Measurements from ENCODE around the gene VAPB. TPM values are rescaled to one million over a fixed set of nuclear protein-coding genes. Genes with fewer than 3 reads are reported as not detected.

Gene VAPB
- total and polyA plus RNA-seq, 7 donors, result 30.7 to 84.5 (median 64.0) TPM

GRCh38 chr20:58496429-58496769 is 107.4 kb downstream of the VAPB start:
- Histone ChIP-seq H3K4me1 (no peaks in the 10 kb centered on the region), H3K27me3 (ENCODE audit: insufficient read depth in 3 of 3, low read length in 2 of 3) (peaks cover 0 to 3% (median 0%) of the 10 kb centered on the region in 3 donors), H3K27ac (no peak overlapping the region), H3K9me3 (no peaks in the 10 kb centered on the region), H3K4me3 (no peak overlapping the region), H3K36me3 (ENCODE audit: insufficient read depth in 1 of 2, low read depth in 1 of 2) (no peaks in the 10 kb centered on the region)
- no peak for ATAC-seq
- TF ChIP-seq CTCF (IDR thresholded peaks at IDR 0.05), result no peak
- WGBS, 3 donors, result 94 to 97% (median 95%) methylated on average over 6 of the region's 6 CpGs
- DNase-seq, result no peak
- intact Hi-C loops (cut with DNase I), result no loop called here

GRCh38 chr20:58497076-58497641 is 108.1 kb downstream of the VAPB start:
- no peak for DNase-seq
- Histone ChIP-seq H3K36me3 (ENCODE audit: insufficient read depth in 1 of 2, low read depth in 1 of 2) (no peaks in the 10 kb centered on the region), H3K4me1 (no peaks in the 10 kb centered on the region), H3K4me3 (no peak overlapping the region), H3K9me3 (no peaks in the 10 kb centered on the region), H3K27ac (no peak overlapping the region), H3K27me3 (ENCODE audit: insufficient read depth in 3 of 3, low read length in 2 of 3) (no peaks in the 10 kb centered on the region)
- no peak for ATAC-seq
- 90 to 91% (median 91%) methylated on average over 16 of the region's 16 CpGs for WGBS, 3 donors
- intact Hi-C loops (cut with DNase I), result no loop called here
- no peak for TF ChIP-seq CTCF (IDR thresholded peaks at IDR 0.05)

- intact Hi-C loops (cut with DNase I), result no loop called here
- Histone ChIP-seq H3K36me3 (ENCODE audit: insufficient read depth in 1 of 2, low read depth in 1 of 2) (no peaks in the 10 kb centered on the region), H3K27ac (no peak overlapping the region), H3K27me3 (ENCODE audit: insufficient read depth in 3 of 3, low read length in 2 of 3) (no peaks in the 10 kb centered on the region), H3K4me1 (no peaks in the 10 kb centered on the region), H3K9me3 (no peaks in the 10 kb centered on the region), H3K4me3 (no peak overlapping the region)
- DNase-seq (no peak), ATAC-seq (no peak)
- WGBS, 3 donors, result 89 to 93% (median 93%) methylated on average over 13 of the region's 13 CpGs
- no peak for TF ChIP-seq CTCF (IDR thresholded peaks at IDR 0.05)
These were observed 108.9 kb downstream of the VAPB start for GRCh38 chr20:58497724-58498469.

GRCh38 chr20:58498470-58499068 is 109.5 kb downstream of the VAPB start:
- H3K4me3 ChIP-seq, result no peak overlapping the region
- TF ChIP-seq CTCF (IDR thresholded peaks at IDR 0.05), result no peak
- no peak overlapping the region for H3K27ac ChIP-seq
- WGBS, 3 donors, result 73 to 83% (median 74%) methylated on average over 8 to 9 of the region's 9 CpGs
- no peaks in the 10 kb centered on the region for H3K27me3 ChIP-seq (ENCODE audit: insufficient read depth in 3 of 3, low read length in 2 of 3)
- no peaks in the 10 kb centered on the region for H3K4me1 ChIP-seq
- intact Hi-C loops (cut with DNase I), result no loop called here
- peaks cover 6% of the 10 kb centered on the region for H3K9me3 ChIP-seq
- DNase-seq (no peak), ATAC-seq (no peak)
- no peaks in the 10 kb centered on the region for H3K36me3 ChIP-seq (ENCODE audit: insufficient read depth in 1 of 2, low read depth in 1 of 2)

All from psoas muscle (tissue), 8 donors.